ENCODE results near the gene RNF39. TPM values are rescaled to one million over a fixed set of nuclear protein-coding genes. Genes with fewer than 3 reads are reported as not detected.

Gene RNF39
- total RNA-seq, 4 donors from 2014 or later: 0.36 to 1.7 (median 0.71) TPM

- TF ChIP-seq, protein P1, sequence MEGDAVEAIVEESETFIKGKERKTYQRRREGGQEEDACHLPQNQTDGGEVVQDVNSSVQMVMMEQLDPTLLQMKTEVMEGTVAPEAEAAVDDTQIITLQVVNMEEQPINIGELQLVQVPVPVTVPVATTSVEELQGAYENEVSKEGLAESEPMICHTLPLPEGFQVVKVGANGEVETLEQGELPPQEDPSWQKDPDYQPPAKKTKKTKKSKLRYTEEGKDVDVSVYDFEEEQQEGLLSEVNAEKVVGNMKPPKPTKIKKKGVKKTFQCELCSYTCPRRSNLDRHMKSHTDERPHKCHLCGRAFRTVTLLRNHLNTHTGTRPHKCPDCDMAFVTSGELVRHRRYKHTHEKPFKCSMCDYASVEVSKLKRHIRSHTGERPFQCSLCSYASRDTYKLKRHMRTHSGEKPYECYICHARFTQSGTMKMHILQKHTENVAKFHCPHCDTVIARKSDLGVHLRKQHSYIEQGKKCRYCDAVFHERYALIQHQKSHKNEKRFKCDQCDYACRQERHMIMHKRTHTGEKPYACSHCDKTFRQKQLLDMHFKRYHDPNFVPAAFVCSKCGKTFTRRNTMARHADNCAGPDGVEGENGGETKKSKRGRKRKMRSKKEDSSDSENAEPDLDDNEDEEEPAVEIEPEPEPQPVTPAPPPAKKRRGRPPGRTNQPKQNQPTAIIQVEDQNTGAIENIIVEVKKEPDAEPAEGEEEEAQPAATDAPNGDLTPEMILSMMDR (IDR thresholded peaks at IDR 0.05): no peak
- ATAC-seq (ENCODE audit: low FRiP score) (no peak), DNase-seq (ENCODE audit: low spot score) (no peak)
These were observed 12.3 kb downstream of the RNF39 start for GRCh38 chr6:30063315-30063714.

DNA sequence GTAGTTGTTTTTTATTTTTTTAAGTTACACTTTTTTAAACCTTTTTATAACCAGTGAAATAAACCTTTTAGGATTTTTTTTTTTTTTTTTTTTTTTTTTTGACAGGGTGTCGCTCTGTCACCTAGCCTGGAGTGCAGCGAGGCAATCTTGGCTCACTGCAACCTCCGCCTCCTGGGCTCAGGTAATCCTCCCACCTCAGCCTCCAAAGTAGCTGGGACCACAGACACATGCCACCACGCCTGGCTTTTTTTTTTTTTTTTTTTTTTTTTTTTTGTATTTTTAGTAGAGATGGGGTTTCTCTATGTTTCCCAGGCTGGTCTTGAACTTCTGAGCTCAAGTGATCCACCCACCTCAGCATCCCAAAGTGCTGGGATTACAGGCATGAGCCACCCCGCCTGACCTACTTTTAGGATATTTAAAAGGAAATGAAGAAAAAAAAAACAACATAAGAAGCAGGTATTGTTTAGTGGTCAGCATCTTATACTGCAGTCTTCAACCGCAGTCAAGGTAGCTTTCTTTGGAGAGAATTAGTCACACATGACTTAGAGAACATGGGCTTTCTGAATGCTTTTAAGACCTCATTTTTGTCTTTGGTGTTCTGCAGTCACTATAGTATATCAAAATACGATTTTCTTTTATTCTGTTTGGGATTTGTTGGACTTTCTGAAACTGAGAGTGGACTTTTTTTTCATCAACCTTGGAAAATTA is 12.9 kb downstream of the RNF39 start:
- ATAC-seq (ENCODE audit: low FRiP score) (no peak), DNase-seq (ENCODE audit: low spot score) (no peak)
- TF ChIP-seq, protein P1 (IDR thresholded peaks at IDR 0.05): no peak

DNA sequence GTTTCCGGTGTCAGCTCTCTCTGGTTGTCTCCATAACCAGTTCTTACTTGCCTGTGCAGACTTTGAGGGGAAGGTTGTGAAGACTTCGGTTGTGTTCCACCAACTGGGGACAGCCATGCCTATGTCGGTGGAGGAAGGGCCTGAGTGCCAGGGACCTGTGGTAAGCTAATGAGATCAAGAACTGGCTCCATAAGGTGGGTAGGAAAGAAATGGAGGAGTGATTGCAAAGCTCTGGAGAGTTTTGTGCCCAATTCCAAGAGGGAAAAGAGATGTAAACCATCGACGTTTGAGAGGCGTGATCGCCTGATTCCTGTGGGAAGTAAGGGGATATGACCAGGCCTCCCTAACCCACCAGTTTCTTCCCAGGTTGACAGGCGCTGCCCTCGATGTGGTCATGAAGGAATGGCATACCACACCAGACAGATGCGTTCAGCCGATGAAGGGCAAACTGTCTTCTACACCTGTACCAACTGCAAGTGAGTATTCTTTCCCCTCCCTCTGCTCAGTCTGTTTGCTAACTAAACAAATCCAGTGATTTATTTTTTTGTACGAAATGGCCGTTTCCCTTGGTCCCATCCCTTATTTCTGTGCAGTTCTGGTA is 13.6 kb downstream of the RNF39 start:
- TF ChIP-seq, protein P1 (IDR thresholded peaks at IDR 0.05): no peak
- ATAC-seq (ENCODE audit: low FRiP score): no peak
- DNase-seq (ENCODE audit: low spot score): no peak

DNA sequence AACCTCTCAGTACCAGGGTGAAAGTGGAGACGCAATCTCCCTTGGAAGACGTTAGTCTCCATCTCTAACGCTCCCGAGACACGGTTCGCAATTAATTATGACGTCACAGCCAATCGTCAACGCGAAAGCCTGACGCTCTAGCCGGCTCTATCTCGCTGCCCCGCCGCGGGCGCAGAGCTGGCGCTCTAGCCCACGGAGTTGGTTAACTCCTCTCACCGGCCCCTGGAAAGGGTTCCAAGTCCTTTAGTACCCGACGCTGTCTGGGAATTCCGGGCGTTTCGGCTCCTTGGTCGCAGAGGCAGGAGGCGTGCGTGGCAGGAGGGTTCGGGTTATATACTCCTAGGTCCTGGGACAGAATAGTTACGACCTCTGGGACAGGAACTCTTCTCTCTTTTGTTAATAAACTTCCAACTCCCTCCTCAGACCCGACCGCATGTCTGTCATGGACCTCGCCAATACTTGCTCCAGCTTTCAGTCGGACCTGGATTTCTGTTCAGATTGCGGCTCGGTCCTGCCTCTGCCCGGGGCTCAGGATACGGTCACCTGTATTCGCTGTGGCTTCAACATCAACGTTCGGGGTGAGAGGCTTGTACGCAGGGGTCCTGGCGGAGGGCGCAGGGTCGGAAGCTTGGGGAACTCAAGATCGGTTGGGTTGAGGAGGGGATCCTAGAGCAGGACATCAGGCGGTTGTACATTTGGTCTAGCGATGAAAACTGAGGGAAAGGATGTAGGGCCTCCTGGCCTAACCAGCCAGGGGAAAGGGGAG is 14.3 kb downstream of the RNF39 start, which contains the start of gene POLR1H:
Gene POLR1H, plus strand, starts transcription at position 174 of the 766 bp plus-strand sequence. Its CDS starts 260 bp downstream, at position 434.
- ATAC-seq (ENCODE audit: low FRiP score): peak; percentile 97
- TF ChIP-seq, protein P1 (IDR thresholded peaks at IDR 0.05): no peak
- peak; percentile 51 for DNase-seq (ENCODE audit: low spot score)

DNA sequence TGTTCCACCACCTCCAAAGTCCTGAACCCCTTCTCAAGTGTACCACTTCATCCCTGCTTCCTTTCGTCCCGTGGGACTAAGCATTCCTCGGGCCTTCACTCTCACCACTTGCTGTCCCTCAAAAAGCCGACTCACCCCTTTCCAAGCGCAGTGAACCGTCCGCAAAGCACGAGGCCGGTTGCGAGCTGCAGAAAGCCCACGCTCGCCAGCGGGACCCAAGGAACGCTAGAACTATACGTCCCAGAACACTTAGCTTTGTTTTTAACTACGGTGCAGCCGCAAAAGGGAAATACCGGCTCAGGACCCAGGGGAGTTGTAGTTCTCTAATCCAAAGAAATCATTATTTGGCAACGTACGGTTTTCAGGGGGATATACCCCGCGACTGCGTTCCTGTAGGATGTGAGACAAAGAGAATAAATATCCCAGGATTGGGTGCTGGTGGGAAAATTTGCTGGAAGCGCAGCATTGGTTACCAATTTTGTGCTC is 14.9 kb downstream of the RNF39 start:
- TF ChIP-seq, protein P1 (IDR thresholded peaks at IDR 0.05): no peak

DNA sequence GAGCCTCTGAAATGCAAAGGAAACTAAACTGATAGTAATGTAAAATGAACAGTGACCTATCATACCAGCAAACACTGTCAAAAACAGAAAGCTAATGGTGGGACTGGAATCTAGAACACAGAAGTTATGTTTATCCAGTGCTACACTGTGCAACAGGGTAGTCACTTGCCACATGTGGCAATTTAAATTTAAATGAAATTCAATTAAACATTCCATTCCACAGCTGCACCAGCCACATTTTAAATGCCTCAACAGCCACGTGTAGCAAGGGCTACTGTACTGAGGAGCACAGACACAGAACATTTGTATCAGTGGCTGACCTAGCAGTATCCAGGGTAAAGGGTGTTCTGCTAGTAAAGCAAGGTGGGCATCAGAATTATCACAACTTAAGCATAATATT is 20.1 kb downstream of the RNF39 start:
- ATAC-seq (ENCODE audit: low FRiP score) (no peak), DNase-seq (ENCODE audit: low spot score) (no peak)
- TF ChIP-seq, protein P1 (IDR thresholded peaks at IDR 0.05): no peak

More for the DNA sequence above, 14.9 kb downstream of the RNF39 start:
- no peak for DNase-seq (ENCODE audit: low spot score)
- ATAC-seq (ENCODE audit: low FRiP score): peak; percentile 34
